ENCODE results near the gene IFNK.

DNA sequence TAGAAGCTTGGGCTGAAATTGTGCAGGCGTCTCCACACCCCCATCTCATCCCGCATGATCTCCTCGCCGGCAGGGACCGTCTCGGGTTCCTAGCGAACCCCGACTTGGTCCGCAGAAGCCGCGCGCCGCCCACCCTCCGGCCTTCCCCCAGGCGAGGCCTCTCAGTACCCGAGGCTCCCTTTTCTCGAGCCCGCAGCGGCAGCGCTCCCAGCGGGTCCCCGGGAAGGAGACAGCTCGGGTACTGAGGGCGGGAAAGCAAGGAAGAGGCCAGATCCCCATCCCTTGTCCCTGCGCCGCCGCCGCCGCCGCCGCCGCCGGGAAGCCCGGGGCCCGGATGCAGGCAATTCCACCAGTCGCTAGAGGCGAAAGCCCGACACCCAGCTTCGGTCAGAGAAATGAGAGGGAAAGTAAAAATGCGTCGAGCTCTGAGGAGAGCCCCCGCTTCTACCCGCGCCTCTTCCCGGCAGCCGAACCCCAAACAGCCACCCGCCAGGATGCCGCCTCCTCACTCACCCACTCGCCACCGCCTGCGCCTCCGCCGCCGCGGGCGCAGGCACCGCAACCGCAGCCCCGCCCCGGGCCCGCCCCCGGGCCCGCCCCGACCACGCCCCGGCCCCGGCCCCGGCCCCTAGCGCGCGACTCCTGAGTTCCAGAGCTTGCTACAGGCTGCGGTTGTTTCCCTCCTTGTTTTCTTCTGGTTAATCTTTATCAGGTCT lies 49.0 kb downstream of the IFNK start, which contains the start of gene C9orf72:
- TF ChIP-seq GABPA (IDR thresholded peaks at IDR 0.05; ENCODE audit: low read depth) (no peak), POLR2AphosphoS5 (IDR thresholded peaks at IDR 0.05; ENCODE audit: low read depth) (no peak)
- TF ChIP-seq, protein P1, sequence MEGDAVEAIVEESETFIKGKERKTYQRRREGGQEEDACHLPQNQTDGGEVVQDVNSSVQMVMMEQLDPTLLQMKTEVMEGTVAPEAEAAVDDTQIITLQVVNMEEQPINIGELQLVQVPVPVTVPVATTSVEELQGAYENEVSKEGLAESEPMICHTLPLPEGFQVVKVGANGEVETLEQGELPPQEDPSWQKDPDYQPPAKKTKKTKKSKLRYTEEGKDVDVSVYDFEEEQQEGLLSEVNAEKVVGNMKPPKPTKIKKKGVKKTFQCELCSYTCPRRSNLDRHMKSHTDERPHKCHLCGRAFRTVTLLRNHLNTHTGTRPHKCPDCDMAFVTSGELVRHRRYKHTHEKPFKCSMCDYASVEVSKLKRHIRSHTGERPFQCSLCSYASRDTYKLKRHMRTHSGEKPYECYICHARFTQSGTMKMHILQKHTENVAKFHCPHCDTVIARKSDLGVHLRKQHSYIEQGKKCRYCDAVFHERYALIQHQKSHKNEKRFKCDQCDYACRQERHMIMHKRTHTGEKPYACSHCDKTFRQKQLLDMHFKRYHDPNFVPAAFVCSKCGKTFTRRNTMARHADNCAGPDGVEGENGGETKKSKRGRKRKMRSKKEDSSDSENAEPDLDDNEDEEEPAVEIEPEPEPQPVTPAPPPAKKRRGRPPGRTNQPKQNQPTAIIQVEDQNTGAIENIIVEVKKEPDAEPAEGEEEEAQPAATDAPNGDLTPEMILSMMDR (IDR thresholded peaks at IDR 0.05; ENCODE audit: insufficient read depth, low read length), result no peak
